ENCODE data around the gene SMYD5. TPM values are rescaled to one million over a fixed set of nuclear protein-coding genes. Genes with fewer than 3 reads are reported as not detected.

SMYD5 gene
- total and polyA plus RNA-seq, 2 donors from 2014 or later = 20.8 to 23.5 TPM

GRCh38 chr2:73267008-73267407 lies 53.0 kb downstream of the SMYD5 start:
- Histone ChIP-seq H3K27me3 (ENCODE audit: control insufficient read depth, insufficient read depth, low read length) (peaks cover 20% of the 10 kb centered on the region), H3K9me3 (ENCODE audit: control insufficient read depth in 2 of 3, insufficient read depth in 1 of 3, low read length in 3 of 3) (no peaks in the 10 kb centered on the region), H3K9ac (ENCODE audit: low read length in 3 of 3) (no peak overlapping the region), H3K36me3 (ENCODE audit: control insufficient read depth in 2 of 3, insufficient read depth in 3 of 3, low read length in 3 of 3) (no peaks in the 10 kb centered on the region), H3K27ac (ENCODE audit: low read depth in 2 of 2, low read length in 2 of 2) (no peak overlapping the region), H3K4me3 (ENCODE audit: low read length in 3 of 3) (no peak overlapping the region), H3K4me1 (ENCODE audit: control insufficient read depth in 2 of 3, insufficient read depth in 2 of 3, low read depth in 1 of 3, low read length in 3 of 3) (peaks cover 0 to 6% (median 0%) of the 10 kb centered on the region in 3 donors)
- intact Hi-C loops (cut with DNase I) = no loop called here
- DNase-seq (no peak), FAIRE-seq (no peak)
- TF ChIP-seq CTCF (IDR thresholded peaks at IDR 0.05; ENCODE audit: borderline replicate concordance, extremely low read depth, insufficient read depth) = no peak

GRCh38 chr2:73268366-73268829 lies 54.4 kb downstream of the SMYD5 start:
- Histone ChIP-seq H3K4me1 (ENCODE audit: control insufficient read depth in 2 of 3, insufficient read depth in 2 of 3, low read depth in 1 of 3, low read length in 3 of 3) (peaks cover 0 to 6% (median 0%) of the 10 kb centered on the region in 3 donors), H3K27me3 (ENCODE audit: control insufficient read depth, insufficient read depth, low read length) (peaks cover 20% of the 10 kb centered on the region), H3K9ac (ENCODE audit: low read length in 3 of 3) (no peak overlapping the region), H3K27ac (ENCODE audit: low read depth in 2 of 2, low read length in 2 of 2) (no peak overlapping the region), H3K4me3 (ENCODE audit: low read length in 3 of 3) (no peak overlapping the region), H3K36me3 (ENCODE audit: control insufficient read depth in 2 of 3, insufficient read depth in 3 of 3, low read length in 3 of 3) (no peaks in the 10 kb centered on the region), H3K9me3 (ENCODE audit: control insufficient read depth in 2 of 3, insufficient read depth in 1 of 3, low read length in 3 of 3) (no peaks in the 10 kb centered on the region)
- no peak for TF ChIP-seq CTCF (IDR thresholded peaks at IDR 0.05; ENCODE audit: borderline replicate concordance, extremely low read depth, insufficient read depth)
- intact Hi-C loops (cut with DNase I) = no loop called here
- no peak for FAIRE-seq
- DNase-seq = peak in 1 of 5 donors; percentile 63

DNA sequence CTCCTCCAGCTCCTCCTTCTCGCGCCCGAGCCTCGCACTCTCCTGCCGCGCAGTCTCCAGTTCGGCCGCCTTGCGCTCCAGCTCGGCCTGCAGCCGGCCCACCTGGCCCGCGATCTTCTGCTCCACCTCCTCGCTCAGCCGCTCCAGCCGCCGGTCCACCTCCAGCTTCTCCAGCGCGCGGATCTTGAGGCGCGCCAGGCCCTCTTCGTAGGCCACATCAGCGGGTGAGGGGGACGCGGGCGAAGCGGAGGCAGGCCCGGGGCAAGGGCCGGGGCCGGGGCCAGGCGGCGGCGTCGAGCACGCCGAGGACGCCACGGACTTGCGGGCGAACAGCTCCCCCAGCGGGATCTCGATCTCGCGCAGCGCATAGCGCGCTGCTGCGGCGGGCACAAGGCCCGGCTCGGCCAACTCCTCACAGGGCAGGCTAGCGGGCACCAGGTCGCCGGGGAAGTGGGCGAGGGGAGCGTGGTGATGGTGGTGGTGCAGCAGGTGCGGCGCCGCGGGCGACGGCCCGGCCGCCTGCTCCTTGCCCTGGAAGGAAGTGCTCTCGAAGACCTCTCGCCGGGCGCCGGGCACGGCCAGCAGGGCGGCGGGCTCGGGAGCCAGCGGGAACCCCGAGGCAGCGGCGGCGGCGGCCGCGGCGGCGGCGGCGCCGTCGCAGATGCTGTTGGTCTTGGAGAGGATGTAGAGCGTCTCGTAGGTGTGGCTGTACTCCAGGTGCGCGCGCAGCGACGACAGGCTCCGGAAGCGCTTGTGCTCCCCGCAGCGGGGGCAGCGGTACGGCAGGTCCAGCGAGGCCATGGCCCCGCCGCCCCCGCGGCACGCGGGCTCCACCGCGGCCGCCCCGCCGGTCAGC lies 55.0 kb downstream of the SMYD5 start:
- TF ChIP-seq CTCF (IDR thresholded peaks at IDR 0.05; ENCODE audit: borderline replicate concordance, extremely low read depth, insufficient read depth) = no peak
- peak in 4 of 5 donors; percentile 59 to 63 (median 62) for DNase-seq
- intact Hi-C loops (cut with DNase I) = no loop called here
- Histone ChIP-seq H3K9ac (ENCODE audit: low read length in 3 of 3) (no peak overlapping the region), H3K9me3 (ENCODE audit: control insufficient read depth in 2 of 3, insufficient read depth in 1 of 3, low read length in 3 of 3) (no peaks in the 10 kb centered on the region), H3K27me3 (ENCODE audit: control insufficient read depth, insufficient read depth, low read length) (peaks cover 20% of the 10 kb centered on the region), H3K4me1 (ENCODE audit: control insufficient read depth in 2 of 3, insufficient read depth in 2 of 3, low read depth in 1 of 3, low read length in 3 of 3) (peaks cover 0 to 6% (median 0%) of the 10 kb centered on the region in 3 donors), H3K27ac (ENCODE audit: low read depth in 2 of 2, low read length in 2 of 2) (no peak overlapping the region), H3K4me3 (ENCODE audit: low read length in 3 of 3) (no peak overlapping the region), H3K36me3 (ENCODE audit: control insufficient read depth in 2 of 3, insufficient read depth in 3 of 3, low read length in 3 of 3) (no peaks in the 10 kb centered on the region)
- no peak for FAIRE-seq
